Transverse colon (tissue), 4 donors: ENCODE data around the gene SELENOP. TPM values are rescaled to one million over a fixed set of nuclear protein-coding genes. Genes with fewer than 3 reads are reported as not detected.

Experiments used
- DNase-seq: peaks from one replicate; pipeline ENCODE4 v3.0.0-alpha.2; 2019
- H3K27ac ChIP-seq, 4 donors: fragments of 200-600 bp; sonication (generic); 2 replicates each; pipeline ENCODE4 v1.5.1; 2016 to 2018; ENCODE audit warnings: inconsistent platforms in 4 of 4
- H3K27me3 ChIP-seq: fragments of 200-600 bp; sonication (generic); 2 replicates; pipeline ENCODE4 v1.5.1; 2017; ENCODE audit warnings: inconsistent platforms
- H3K36me3 ChIP-seq, 4 donors: fragments of 200-600 bp; sonication (generic); 2 replicates each; pipeline ENCODE4 v1.5.1; 2017 to 2019; ENCODE audit warnings: inconsistent platforms in 4 of 4
- H3K4me1 ChIP-seq, 4 donors: fragments of 200-600 bp; sonication (generic); 2 replicates each; pipeline ENCODE4 v1.5.1; 2017 to 2020; ENCODE audit warnings: inconsistent platforms in 4 of 4
- H3K4me3 ChIP-seq, 4 donors: fragments of 200-600 bp; sonication (generic); 1 replicate in 1 of 4; 2 replicates in 3 of 4; pipeline versions ENCODE4 v1.5.1 to v1.6.1; 2017 to 2019; ENCODE audit warnings: inconsistent platforms in 4 of 4
- H3K9me3 ChIP-seq, 2 donors: fragments of 200-600 bp; sonication (generic); 2 replicates each; pipeline ENCODE4 v1.5.1; 2017 to 2019; ENCODE audit warnings: inconsistent platforms in 2 of 2
- EP300 ChIP-seq: sonication (generic); formaldehyde crosslinking; IDR thresholded peaks from one replicate; pipeline ENCODE4 v1.6.1; 2017; ENCODE audit warnings: antibody characterized with exemption, low read depth
- POLR2A ChIP-seq: fragments of 450-650 bp; IDR thresholded peaks from one replicate; pipeline ENCODE4 v1.6.1; 2016; ENCODE audit warnings: antibody characterized with exemption, mild to moderate bottlenecking, moderate library complexity
- POLR2AphosphoS5 ChIP-seq, 3 donors: sonication (generic); formaldehyde crosslinking; IDR thresholded peaks; one replicate each; pipeline ENCODE4 v1.6.1; 2016; ENCODE audit warnings: antibody characterized with exemption in 3 of 3
- WGBS, 2 donors: methylation state at CpG; one replicate each; pipeline ENCODE4 v1.1.5; 2018; ENCODE audit warnings: low coverage in 1 of 2; 5-methylcytosine and 5-hydroxymethylcytosine counted together
- in situ Hi-C, 4 donors: fragments of 200-750 bp; cut with MboI; loops; one replicate each; pipeline versions ENCODE4 v1.15.0 to v1.15.1; 2017; ENCODE audit warnings: low sequenced_read_pairs in 3 of 4, low pct_ligation_motif_present in 1 of 4, low pct_unique_long_range_greater_than_20kb in 1 of 4
- intact Hi-C: fragments of 100-400 bp; cut with DNase I; formaldehyde crosslinking; loops from one replicate; pipeline ENCODE4 v1.15.1; 2023; ENCODE audit warnings: low total_unique reads
- total RNA-seq, 4 donors: library from RNA; depleted of rRNA; stranded (reverse); fragments of >200 nt; gene quantifications; one replicate each; pipeline ENCODE4 v1.1.0, GENCODE V29; 2016
- TF ChIP-seq, protein P1 (sequence below), 5 experiments: fragments of 200-600 bp in 3 of 5; fragments of 450-650 bp in 2 of 5; sonication (generic) in 3 of 5; IDR thresholded peaks; 1 replicate in 2 of 5; 2 replicates in 3 of 5; pipeline ENCODE4 v1.5.1; 2016 to 2017; ENCODE audit warnings: antibody characterized with exemption in 5 of 5, inconsistent platforms in 3 of 5, mild to moderate bottlenecking in 2 of 5, moderate library complexity in 1 of 5

Gene SELENOP
- total RNA-seq, 4 donors from 2014 or later: 129 to 1,504 (median 872) TPM

DNA sequence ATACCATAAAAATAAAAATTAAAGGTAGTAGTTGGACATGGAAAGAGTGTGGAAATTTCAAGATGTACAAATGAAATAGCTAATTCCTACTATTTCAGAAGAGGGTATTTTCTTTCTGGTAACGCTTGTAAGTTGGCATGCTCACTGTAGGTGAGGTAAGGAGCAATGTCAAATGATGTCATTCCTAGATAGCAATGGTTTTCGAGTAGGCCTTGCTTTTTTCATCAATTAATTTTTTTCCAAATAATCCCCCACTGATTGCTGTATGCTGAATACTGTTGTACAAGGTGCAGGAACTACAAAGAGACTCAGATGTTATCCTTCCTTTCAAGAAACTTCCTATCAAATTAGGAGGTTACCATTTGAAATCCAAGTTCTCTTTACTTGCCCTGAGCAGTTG lies 928 bp upstream of the SELENOP start:
- no peaks in the 10 kb centered on the region for H3K27me3 ChIP-seq
- DNase-seq: no peak
- H3K4me3 ChIP-seq: peak overlapping the region in 1 of 4 donors; percentile 63
- in situ Hi-C loops: no loop called here
- H3K27ac ChIP-seq: peak overlapping the region; percentile 77 to 86 (median 79)
- no peaks in the 10 kb centered on the region for H3K36me3 ChIP-seq
- peaks cover 0 to 37% (median 3%) of the 10 kb centered on the region in 4 donors for H3K4me1 ChIP-seq
- TF ChIP-seq, protein P1, sequence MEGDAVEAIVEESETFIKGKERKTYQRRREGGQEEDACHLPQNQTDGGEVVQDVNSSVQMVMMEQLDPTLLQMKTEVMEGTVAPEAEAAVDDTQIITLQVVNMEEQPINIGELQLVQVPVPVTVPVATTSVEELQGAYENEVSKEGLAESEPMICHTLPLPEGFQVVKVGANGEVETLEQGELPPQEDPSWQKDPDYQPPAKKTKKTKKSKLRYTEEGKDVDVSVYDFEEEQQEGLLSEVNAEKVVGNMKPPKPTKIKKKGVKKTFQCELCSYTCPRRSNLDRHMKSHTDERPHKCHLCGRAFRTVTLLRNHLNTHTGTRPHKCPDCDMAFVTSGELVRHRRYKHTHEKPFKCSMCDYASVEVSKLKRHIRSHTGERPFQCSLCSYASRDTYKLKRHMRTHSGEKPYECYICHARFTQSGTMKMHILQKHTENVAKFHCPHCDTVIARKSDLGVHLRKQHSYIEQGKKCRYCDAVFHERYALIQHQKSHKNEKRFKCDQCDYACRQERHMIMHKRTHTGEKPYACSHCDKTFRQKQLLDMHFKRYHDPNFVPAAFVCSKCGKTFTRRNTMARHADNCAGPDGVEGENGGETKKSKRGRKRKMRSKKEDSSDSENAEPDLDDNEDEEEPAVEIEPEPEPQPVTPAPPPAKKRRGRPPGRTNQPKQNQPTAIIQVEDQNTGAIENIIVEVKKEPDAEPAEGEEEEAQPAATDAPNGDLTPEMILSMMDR (IDR thresholded peaks at IDR 0.05): no peak
- no peak for TF ChIP-seq EP300
- no peak for TF ChIP-seq POLR2A
- no peak for TF ChIP-seq POLR2AphosphoS5 (IDR thresholded peaks at IDR 0.05)
- WGBS, 2 donors: 88 to 89% methylated on average over 2 of the region's 2 CpGs
- no peaks in the 10 kb centered on the region for H3K9me3 ChIP-seq
- intact Hi-C loops: loop anchor here (5.0 kb wide), 1 partner anchor 940 kb away; the partner anchor contains the start of gene OXCT1

DNA sequence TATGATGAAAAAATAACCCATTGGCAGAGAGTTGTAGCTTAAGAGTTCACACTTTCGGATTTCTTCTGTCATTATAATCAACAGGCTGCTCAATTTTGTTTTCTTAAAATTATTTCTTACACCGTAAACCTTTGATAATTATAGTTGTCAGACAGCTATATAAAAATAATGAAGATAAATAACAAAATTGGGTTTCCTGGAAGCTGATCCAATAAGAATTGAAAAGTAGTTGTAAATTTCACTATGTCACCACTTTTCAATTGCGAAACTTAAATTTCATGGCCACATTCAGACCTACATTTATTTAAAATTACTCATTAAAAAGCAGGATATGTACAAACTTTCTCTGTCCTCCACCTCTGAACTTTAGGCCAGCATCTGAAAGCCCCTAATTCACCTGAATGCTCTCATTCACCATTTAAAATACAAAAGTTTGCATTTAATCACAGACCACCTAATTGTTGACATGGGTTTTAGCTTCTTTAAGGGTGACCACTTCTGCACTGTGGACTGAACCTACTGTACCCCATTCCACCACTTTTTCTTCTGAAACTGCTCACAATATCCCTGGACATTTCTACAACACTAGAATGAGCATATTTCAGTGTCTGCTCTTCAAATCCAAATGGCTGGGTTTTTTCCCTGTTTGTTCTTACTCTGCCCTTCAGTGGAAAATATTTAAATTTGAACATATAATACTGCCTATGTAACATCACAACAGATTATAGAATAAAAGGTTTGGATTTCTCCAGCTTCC lies 680 bp downstream of the SELENOP start:
- H3K27ac ChIP-seq: peak overlapping the region; percentile 77 to 86 (median 79)
- peaks cover 0 to 40% (median 3%) of the 10 kb centered on the region in 4 donors for H3K4me1 ChIP-seq
- in situ Hi-C loops (no loop called here), intact Hi-C loops (loop anchor here (5.0 kb wide), 1 partner anchor 939 kb away; the partner anchor contains the start of gene OXCT1)
- H3K36me3 ChIP-seq: peaks cover 0 to 10% (median 0%) of the 10 kb centered on the region in 4 donors
- DNase-seq: no peak
- 67 to 73% methylated on average over 3 of the region's 3 CpGs for WGBS, 2 donors
- H3K4me3 ChIP-seq: peak overlapping the region; percentile 23 to 63 (median 33)
- H3K9me3 ChIP-seq: no peaks in the 10 kb centered on the region
- no peaks in the 10 kb centered on the region for H3K27me3 ChIP-seq
- TF ChIP-seq, protein P1 (IDR thresholded peaks at IDR 0.05): no peak
- TF ChIP-seq POLR2AphosphoS5 (IDR thresholded peaks at IDR 0.05): no peak
- TF ChIP-seq EP300: no peak
- no peak for TF ChIP-seq POLR2A

DNA sequence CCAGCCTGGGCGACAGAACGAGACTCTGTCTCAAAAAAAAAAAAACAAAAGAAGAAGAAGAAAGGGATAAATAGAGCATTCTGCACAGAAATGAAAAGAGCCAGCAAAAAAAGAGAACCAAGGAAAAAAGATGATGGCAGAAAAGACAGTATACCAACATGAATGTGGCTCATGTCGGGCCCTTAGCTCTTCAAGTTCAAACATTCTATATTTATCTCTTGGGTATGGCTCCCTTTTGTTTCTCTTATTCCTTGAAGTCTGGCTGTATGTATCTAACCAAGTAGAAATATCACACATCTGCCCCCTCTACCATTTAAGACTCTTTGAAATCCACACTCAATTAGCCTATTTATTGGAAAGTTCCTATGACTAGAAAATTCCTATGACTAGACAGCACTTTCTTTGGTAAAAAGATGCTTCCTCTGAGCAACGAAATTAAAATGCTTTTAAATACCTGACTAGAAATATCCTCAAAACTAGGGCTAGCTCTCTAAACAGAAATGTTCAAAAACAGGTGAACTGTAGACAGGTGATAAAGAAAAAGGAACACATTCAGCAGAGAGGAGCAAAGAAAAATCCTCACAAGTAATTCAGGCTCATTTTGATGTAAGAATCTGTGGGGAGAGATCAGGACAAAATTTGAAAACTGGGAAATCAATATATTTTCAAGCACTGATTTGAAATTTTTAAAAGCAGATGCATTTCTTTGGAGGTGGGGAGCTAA lies 2.6 kb downstream of the SELENOP start:
- in situ Hi-C loops: no loop called here
- H3K9me3 ChIP-seq: no peaks in the 10 kb centered on the region
- DNase-seq: no peak
- peaks cover 0 to 40% (median 3%) of the 10 kb centered on the region in 4 donors for H3K4me1 ChIP-seq
- H3K4me3 ChIP-seq: peak overlapping the region; percentile 11 to 63 (median 33)
- peaks cover 0 to 25% (median 7%) of the 10 kb centered on the region in 4 donors for H3K36me3 ChIP-seq
- H3K27ac ChIP-seq: peak overlapping the region in 3 of 4 donors; percentile 9 to 33 (median 18)
- no peaks in the 10 kb centered on the region for H3K27me3 ChIP-seq
- intact Hi-C loops: no loop called here
- TF ChIP-seq POLR2AphosphoS5 (IDR thresholded peaks at IDR 0.05) (peak in 1 of 3 donors; percentile 7), POLR2A (no peak)
- WGBS, 2 donors: 75% methylated on average over 2 to 4 of the region's 4 CpGs

DNA sequence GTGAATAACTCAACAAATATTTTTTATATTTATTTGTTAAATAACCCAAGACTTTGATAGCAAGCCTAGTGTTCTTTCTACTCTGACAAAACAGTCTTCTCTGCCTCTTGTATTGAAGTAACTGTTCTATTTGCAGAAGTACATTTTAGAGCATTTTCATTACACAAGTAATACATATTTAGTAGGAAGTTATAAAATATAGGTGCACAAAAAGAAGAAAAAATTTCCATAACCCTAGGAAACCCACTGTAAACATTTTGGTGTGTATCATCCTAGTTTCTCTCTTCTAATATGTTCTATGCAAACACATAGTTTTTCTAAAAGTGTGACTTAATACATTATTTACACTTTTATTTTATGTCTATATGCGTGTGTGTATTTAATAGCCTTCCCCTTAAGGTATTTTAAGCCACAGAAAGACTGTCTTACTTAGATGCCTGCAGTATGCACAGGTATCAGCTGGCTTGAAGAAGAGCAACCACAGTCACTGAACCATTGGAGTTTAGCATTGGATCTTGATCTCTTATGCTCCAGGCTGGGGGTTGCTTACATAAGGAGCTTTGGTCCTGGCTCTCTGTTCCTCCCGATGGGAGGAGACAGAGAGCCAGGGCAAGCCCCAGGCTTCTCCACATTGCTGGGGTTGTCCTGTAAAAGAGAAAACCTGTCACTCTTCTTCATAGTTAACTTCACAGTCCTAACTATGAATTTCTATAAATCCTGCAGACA lies 3.8 kb downstream of the SELENOP start:
- Histone ChIP-seq H3K27me3 (no peaks in the 10 kb centered on the region), H3K36me3 (peaks cover 0 to 37% (median 8%) of the 10 kb centered on the region in 4 donors), H3K4me1 (peaks cover 0 to 39% (median 3%) of the 10 kb centered on the region in 4 donors), H3K27ac (peak overlapping the region in 2 of 4 donors; percentile 17 to 33), H3K4me3 (peak overlapping the region in 1 of 4 donors; percentile 63), H3K9me3 (no peaks in the 10 kb centered on the region)
- WGBS, 2 donors: 57 to 77% methylated on average over 1 to 2 of the region's 2 CpGs
- in situ Hi-C loops: no loop called here
- no peak for DNase-seq
- TF ChIP-seq POLR2AphosphoS5 (IDR thresholded peaks at IDR 0.05): peak in 1 of 3 donors; percentile 43
- TF ChIP-seq, protein P1 (IDR thresholded peaks at IDR 0.05): no peak
- intact Hi-C loops: no loop called here
